GM21825 (cell line): Measurements from ENCODE around the gene BTD.

Source experiments
- ATAC-seq: cut with Tn5 transposase; IDR thresholded peaks from one replicate; pipeline ENCODE4 v1.9.1; 2021; ENCODE audit warnings: mild to moderate bottlenecking, moderate library complexity; ENCODE audit not compliant: unreplicated experiment

BTD gene

GRCh38 chr3:15601399-15602145 lies at the start of gene BTD, which contains the start of gene HACL1:
TSS of gene BTD (plus strand) at chr3:15601745. CDS start at chr3:15635440, 33,695 bp downstream.
TSS of gene HACL1 (minus strand) at chr3:15601569. CDS start at chr3:15601463, 106 bp downstream.
- ATAC-seq, result peak; percentile 94

GRCh38 chr3:15551902-15552301 lies 49.6 kb upstream of the BTD start:
- ATAC-seq, result no peak

- no peak for ATAC-seq
Measured at GRCh38 chr3:15553749-15554148, 47.8 kb upstream of the BTD start.

DNA sequence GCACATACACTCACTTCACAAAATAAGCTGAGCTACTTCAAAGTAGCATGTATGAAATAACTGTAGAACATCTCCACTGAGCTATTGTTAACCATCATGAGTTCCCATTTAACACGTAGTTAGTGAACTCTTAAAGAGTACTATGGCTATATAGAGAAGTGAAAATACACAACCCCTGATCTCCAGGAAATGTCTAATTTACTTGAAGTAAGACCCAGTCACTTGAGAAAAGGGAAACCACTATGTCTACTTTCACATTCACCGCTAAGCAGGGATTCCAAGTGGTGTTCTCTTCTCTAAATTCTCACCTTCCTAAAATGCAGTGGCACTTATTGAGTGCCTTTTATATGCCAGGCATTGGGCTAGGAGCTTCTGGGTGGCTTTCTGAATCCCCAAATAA lies 45.0 kb upstream of the BTD start:
- peak; percentile 87 for ATAC-seq

DNA sequence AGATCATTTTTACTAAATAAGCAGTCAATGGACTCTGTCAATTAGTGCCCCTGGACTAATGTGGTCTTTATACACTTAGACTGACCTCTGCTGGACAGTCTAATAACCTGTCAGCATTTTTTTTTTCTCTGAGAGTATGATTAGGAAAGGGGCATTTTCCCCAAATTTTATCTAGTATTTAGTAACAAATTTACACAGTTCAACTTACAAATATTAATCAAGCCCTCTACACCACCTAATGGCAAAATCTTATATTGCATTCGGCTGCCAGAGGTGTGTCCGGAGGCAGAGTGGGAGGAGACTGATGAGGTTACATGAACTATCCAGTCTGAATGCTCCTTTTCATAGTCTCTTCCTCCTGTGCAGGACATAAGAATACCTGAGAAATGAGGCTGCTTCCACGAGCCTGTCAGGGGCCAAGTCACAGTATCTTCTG lies 44.0 kb upstream of the BTD start:
- peak; percentile 56 for ATAC-seq

DNA sequence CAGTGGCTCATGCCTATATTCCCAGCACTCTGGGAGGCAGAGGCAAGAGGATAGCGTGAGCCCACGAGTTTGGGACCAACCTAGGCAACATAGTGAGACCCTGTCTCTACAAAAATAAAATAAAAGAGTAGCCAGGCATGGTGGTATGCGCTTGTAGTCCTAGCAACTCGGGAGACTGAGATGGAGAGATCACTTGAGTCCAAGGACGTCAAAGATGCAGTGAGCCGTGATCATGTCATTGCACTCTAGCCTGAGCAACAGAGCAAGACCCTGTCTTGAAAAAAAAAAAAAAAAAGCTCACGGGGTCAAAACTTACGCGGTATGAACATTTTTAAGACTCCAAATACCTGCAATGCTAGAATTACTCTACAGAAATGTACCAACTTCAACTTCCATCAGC lies 43.0 kb upstream of the BTD start:
- no peak for ATAC-seq

- ATAC-seq, result no peak
Measured at GRCh38 chr3:15562560-15562959, 39.0 kb upstream of the BTD start.

DNA sequence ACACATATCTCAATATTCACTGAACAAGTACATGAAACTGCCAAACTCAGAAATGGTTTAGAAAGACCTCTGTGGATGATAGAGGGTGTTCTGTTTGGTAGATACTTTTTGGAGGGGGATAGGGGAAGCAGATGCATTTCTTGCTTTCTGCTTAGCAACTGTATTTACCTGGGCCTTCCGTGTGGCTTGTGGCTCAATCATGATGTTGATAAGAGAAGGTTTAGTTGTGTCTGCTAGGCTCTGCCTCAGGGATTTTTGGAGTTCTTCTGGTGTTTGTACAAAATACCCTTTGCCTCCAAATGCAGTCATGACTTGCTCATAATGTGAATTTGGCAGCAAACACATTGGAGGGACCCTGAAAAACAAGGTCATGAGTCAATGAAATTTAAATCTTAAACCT lies 38.4 kb upstream of the BTD start:
- no peak for ATAC-seq

DNA sequence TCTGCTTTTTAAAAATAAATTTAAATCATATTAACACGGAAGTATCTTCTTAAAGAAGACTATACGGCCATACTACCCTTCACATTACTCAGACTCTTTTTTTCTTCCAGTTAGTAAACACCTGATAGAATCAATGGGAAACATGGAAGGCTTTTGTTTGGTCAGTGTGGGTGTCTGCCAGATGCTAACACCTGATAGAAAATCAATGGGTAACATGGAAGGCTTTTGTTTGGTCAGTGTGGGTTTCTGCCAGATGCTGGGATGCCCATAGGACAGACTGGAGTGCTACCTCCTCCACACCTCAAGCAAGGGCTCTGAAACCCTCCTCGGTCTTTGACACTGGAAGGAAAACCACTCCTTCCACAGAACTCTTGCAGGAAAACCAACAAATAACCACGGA lies 29.4 kb upstream of the BTD start:
- no peak for ATAC-seq

- no peak for ATAC-seq
Measured at GRCh38 chr3:15575446-15575845, 26.1 kb upstream of the BTD start.

DNA sequence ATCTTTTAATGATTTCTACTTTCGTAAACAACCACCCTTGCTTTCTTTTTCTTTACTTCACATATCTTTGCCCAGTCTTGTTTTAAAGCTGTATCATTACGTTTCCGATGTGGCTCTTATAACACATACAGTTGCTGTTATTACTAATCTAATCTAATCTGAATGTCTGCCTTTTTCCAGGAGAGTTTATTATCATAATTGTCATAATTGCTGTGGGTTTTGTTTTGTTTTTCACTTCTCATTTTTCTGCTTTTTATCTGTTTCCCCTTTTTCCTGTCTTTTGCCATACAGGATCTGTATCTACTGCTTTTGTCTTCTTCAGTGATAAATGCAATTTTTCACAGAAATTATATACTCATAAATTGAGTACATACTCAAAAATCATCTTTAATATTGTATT lies 25.1 kb upstream of the BTD start:
- no peak for ATAC-seq

- ATAC-seq, result no peak
Measured at GRCh38 chr3:15578289-15578867, 23.2 kb upstream of the BTD start.

DNA sequence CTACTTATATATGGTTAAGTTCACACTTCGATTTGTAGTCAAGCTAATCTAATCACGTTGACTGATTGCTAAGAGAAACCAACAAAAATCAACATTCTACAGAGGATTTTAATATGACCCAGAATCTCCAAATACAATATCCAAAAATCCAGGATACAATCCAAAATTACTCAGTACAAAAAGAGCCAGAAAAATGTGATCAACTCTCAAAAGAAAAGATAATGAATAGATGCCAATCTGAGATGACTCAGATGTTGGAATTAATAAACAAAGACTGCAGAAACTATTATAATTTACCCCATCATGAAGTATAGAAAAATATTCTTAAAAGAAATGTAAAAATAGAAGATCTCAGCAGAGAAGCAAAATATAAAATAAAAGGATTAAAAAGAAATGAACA lies 22.5 kb upstream of the BTD start:
- ATAC-seq, result no peak

GRCh38 chr3:15581471-15582394 lies 19.8 kb upstream of the BTD start:
- ATAC-seq, result no peak

DNA sequence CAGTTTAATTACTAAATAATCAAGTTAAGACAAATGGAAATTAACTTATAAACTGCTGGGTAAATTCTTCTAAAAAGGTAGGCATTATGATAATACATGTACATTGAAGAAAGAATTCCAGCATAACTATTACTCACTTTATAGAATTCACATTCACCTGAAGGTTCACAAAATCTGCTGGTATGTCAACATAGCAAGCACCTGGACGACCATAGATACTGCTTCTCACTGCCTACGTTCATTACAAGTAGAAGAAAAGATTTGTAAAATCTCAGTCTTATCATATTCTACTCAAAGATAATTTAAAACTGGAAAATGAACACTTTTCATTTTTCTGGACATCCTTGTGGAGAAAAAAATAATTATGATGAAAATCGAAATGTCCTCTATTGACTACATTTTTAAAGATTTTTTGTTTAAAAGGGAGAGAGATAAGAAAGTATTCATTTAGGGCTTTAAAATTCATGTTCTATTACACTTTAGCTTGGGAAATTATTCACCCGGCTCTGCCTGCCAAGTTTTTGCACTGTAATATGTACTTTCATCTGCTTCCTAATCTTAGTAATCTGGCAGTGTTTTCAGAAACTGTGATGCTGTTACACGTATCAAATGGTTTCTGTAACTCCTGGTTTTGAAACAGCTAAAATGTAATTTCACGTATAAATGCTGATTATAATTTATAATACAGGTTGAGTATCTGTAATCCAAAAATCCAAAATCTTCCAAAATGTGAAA lies 16.3 kb upstream of the BTD start:
- ATAC-seq, result no peak

- ATAC-seq, result no peak
Measured at GRCh38 chr3:15591242-15591641, 10.3 kb upstream of the BTD start.

DNA sequence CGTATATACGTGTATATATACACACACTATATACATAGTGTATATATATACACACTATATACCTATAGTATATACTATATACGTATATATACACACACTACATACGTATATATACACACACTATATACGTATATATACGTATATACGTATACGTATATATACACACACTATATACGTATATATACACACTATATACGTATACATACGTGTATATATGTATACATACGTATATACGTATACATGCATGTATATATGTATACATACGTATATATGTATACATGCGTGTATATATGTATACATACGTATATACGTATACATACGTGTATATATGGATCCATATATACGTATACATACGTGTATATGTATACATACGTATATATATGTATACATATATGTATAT lies 9.6 kb upstream of the BTD start:
- no peak for ATAC-seq

DNA sequence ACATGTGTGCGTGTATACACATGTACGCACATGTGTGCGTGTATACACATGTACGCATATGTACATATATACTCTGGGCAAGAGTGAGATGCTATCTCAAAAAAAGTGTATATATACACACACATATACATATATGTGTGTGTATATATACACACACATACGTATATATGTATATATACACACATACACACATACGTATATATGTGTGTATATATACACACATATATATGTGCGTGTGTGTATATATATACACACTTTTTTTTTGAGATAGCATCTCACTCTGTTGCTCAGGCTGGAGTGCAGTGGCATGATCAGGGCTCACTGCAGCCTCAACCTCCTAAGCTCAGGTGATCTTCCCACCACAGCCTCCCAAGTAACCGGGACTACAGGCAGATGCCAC lies 8.6 kb upstream of the BTD start:
- no peak for ATAC-seq

- ATAC-seq, result no peak
Measured at GRCh38 chr3:15595955-15596354, 5.6 kb upstream of the BTD start.

- peak; percentile 13 for ATAC-seq
Measured at GRCh38 chr3:15601046-15601398, 523 bp upstream of the BTD start.

DNA sequence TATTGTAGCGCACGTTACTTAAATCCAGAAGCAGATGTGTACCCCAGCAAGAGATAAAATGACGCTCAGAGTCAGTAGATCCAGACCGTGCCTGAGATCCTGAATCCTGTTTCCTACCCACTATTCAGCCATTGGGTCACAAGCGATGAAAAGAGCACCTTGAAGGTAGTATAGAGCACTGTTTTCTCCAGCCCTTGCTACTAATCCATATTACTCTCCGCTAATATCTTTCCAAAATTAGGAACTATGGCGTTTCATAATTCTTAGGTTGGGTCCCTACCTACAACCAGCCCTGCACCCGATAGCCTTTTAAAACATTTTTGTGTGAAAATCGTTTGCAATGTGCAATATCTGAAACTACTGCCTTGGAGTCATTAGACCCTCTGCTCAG lies 596 bp downstream of the BTD start:
- ATAC-seq, result peak; percentile 18
